ENCODE measurements around the gene PIEZO2.

Gene PIEZO2

DNA sequence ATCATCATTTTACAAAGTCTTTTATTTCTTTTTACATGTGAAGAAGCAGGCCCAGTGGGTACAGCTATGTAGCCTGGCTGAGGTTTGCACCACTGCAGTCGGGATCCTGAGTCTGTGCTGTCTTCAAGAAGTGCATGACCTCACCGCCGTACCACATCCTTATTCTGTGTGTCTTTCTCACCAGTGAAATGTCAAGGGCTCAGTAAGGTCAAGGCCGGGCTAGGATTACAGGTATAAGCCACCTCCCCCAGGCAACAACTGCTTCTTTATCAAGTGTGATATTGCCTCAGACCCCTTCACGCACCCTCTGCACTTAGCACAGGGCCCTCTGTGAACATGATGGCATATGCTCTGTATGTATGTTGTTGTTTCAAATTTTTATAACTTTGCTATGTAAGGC is 76.7 kb downstream of the PIEZO2 start (continued):
- TF ChIP-seq, protein P1, sequence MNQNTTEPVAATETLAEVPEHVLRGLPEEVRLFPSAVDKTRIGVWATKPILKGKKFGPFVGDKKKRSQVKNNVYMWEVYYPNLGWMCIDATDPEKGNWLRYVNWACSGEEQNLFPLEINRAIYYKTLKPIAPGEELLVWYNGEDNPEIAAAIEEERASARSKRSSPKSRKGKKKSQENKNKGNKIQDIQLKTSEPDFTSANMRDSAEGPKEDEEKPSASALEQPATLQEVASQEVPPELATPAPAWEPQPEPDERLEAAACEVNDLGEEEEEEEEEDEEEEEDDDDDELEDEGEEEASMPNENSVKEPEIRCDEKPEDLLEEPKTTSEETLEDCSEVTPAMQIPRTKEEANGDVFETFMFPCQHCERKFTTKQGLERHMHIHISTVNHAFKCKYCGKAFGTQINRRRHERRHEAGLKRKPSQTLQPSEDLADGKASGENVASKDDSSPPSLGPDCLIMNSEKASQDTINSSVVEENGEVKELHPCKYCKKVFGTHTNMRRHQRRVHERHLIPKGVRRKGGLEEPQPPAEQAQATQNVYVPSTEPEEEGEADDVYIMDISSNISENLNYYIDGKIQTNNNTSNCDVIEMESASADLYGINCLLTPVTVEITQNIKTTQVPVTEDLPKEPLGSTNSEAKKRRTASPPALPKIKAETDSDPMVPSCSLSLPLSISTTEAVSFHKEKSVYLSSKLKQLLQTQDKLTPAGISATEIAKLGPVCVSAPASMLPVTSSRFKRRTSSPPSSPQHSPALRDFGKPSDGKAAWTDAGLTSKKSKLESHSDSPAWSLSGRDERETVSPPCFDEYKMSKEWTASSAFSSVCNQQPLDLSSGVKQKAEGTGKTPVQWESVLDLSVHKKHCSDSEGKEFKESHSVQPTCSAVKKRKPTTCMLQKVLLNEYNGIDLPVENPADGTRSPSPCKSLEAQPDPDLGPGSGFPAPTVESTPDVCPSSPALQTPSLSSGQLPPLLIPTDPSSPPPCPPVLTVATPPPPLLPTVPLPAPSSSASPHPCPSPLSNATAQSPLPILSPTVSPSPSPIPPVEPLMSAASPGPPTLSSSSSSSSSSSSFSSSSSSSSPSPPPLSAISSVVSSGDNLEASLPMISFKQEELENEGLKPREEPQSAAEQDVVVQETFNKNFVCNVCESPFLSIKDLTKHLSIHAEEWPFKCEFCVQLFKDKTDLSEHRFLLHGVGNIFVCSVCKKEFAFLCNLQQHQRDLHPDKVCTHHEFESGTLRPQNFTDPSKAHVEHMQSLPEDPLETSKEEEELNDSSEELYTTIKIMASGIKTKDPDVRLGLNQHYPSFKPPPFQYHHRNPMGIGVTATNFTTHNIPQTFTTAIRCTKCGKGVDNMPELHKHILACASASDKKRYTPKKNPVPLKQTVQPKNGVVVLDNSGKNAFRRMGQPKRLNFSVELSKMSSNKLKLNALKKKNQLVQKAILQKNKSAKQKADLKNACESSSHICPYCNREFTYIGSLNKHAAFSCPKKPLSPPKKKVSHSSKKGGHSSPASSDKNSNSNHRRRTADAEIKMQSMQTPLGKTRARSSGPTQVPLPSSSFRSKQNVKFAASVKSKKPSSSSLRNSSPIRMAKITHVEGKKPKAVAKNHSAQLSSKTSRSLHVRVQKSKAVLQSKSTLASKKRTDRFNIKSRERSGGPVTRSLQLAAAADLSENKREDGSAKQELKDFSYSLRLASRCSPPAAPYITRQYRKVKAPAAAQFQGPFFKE (tag by site-specific recombination; IDR thresholded peaks at IDR 0.05; ENCODE audit: borderline replicate concordance) = no peak
- TF ChIP-seq, protein P2, sequence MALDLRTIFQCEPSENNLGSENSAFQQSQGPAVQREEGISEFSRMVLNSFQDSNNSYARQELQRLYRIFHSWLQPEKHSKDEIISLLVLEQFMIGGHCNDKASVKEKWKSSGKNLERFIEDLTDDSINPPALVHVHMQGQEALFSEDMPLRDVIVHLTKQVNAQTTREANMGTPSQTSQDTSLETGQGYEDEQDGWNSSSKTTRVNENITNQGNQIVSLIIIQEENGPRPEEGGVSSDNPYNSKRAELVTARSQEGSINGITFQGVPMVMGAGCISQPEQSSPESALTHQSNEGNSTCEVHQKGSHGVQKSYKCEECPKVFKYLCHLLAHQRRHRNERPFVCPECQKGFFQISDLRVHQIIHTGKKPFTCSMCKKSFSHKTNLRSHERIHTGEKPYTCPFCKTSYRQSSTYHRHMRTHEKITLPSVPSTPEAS (tag by site-specific recombination; IDR thresholded peaks at IDR 0.05) = no peak
- no peak for TF ChIP-seq ZNF623 (tag by site-specific recombination; IDR thresholded peaks at IDR 0.05)
- TF ChIP-seq ZNF658 (tag by site-specific recombination; IDR thresholded peaks at IDR 0.05) = no peak

DNA sequence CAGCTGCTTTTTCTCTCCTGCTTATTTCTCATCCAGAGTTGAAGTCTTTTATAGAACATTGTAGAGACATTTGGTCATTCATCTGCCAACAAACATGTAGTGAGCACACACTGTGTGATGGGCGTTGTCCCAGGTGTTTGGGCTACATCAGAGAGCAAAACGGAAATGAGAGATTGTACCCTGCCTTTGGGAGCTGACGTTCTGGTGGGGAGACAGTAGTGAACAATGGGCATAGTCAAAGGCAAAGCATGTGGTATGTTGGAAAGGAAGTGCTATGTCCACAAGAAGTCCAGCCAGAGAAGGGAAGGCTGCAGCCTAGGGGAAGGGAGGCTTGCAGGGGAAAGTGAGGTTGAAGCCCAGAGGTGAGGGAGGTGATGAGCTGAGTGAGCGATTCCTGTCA is 78.1 kb downstream of the PIEZO2 start:
- peaks cover 12% of the 10 kb centered on the region for H3K4me1 ChIP-seq (ENCODE audit: control insufficient read depth, insufficient read depth, low read length)
- H3K36me3 ChIP-seq (ENCODE audit: control insufficient read depth in 2 of 2, insufficient read depth in 1 of 2, low read length in 2 of 2) = no peaks in the 10 kb centered on the region
- TF ChIP-seq, protein P3, sequence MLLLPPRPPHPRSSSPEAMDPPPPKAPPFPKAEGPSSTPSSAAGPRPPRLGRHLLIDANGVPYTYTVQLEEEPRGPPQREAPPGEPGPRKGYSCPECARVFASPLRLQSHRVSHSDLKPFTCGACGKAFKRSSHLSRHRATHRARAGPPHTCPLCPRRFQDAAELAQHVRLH (tag by site-specific recombination; IDR thresholded peaks at IDR 0.05) = no peak
- TF ChIP-seq, protein P4, sequence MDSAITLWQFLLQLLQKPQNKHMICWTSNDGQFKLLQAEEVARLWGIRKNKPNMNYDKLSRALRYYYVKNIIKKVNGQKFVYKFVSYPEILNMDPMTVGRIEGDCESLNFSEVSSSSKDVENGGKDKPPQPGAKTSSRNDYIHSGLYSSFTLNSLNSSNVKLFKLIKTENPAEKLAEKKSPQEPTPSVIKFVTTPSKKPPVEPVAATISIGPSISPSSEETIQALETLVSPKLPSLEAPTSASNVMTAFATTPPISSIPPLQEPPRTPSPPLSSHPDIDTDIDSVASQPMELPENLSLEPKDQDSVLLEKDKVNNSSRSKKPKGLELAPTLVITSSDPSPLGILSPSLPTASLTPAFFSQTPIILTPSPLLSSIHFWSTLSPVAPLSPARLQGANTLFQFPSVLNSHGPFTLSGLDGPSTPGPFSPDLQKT (IDR thresholded peaks at IDR 0.05; ENCODE audit: borderline replicate concordance, low read depth, low read length) = no peak
- no peak for TF ChIP-seq ZBTB20 (tag by site-specific recombination; IDR thresholded peaks at IDR 0.05)
- no peak for TF ChIP-seq ZNF10 (tag by site-specific recombination; IDR thresholded peaks at IDR 0.05)
- TF ChIP-seq ZNF266 (tag by site-specific recombination; IDR thresholded peaks at IDR 0.05; ENCODE audit: low read depth) = no peak
- TF ChIP-seq ZNF184 (tag by site-specific recombination; IDR thresholded peaks at IDR 0.05) = no peak
- TF ChIP-seq ZNF394 (tag by site-specific recombination; IDR thresholded peaks at IDR 0.05; ENCODE audit: borderline replicate concordance) = no peak
- no peak for TF ChIP-seq ZNF366 (tag by site-specific recombination; conservative IDR thresholded peaks at IDR 0.05)
- TF ChIP-seq ZNF114 (tag by site-specific recombination; IDR thresholded peaks at IDR 0.05) = no peak
- TF ChIP-seq, protein P5, sequence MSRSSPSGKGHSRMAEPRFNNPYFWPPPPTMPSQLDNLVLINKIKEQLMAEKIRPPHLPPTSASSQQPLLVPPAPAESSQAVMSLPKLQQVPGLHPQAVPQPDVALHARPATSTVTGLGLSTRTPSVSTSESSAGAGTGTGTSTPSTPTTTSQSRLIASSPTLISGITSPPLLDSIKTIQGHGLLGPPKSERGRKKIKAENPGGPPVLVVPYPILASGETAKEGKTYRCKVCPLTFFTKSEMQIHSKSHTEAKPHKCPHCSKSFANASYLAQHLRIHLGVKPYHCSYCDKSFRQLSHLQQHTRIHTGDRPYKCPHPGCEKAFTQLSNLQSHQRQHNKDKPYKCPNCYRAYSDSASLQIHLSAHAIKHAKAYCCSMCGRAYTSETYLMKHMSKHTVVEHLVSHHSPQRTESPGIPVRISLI (tag by site-specific recombination; IDR thresholded peaks at IDR 0.05) = no peak
- TF ChIP-seq, protein P2 (tag by site-specific recombination; IDR thresholded peaks at IDR 0.05) = no peak
- TF ChIP-seq ZNF175 (tag by site-specific recombination; IDR thresholded peaks at IDR 0.05) = no peak
- no peak for TF ChIP-seq SETDB1 (IDR thresholded peaks at IDR 0.05; ENCODE audit: insufficient read length, low read length)
- no peak for TF ChIP-seq ZNF777 (tag by site-specific recombination; IDR thresholded peaks at IDR 0.05; ENCODE audit: borderline replicate concordance)
- no peak for TF ChIP-seq KLF1 (tag by site-specific recombination; IDR thresholded peaks at IDR 0.05)
- TF ChIP-seq ZNF658 (tag by site-specific recombination; IDR thresholded peaks at IDR 0.05) = no peak
- TF ChIP-seq ZNF169 (tag by site-specific recombination; IDR thresholded peaks at IDR 0.05) = no peak
- TF ChIP-seq, protein P6, sequence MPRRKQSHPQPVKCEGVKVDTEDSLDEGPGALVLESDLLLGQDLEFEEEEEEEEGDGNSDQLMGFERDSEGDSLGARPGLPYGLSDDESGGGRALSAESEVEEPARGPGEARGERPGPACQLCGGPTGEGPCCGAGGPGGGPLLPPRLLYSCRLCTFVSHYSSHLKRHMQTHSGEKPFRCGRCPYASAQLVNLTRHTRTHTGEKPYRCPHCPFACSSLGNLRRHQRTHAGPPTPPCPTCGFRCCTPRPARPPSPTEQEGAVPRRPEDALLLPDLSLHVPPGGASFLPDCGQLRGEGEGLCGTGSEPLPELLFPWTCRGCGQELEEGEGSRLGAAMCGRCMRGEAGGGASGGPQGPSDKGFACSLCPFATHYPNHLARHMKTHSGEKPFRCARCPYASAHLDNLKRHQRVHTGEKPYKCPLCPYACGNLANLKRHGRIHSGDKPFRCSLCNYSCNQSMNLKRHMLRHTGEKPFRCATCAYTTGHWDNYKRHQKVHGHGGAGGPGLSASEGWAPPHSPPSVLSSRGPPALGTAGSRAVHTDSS (tag by site-specific recombination; IDR thresholded peaks at IDR 0.05) = no peak
- no peak overlapping the region for H3K4me3 ChIP-seq (ENCODE audit: low read depth, low read length)
- ChIA-PET POLR2A (no interaction called here), CTCF (interaction anchor here (1.5 kb wide), 1 partner anchor 220 kb away, joined by 3 read pairs; no protein-coding TSS in a partner anchor)
- no peak overlapping the region for H3K27ac ChIP-seq (ENCODE audit: extremely low read depth, low read depth, low read length)
- no peaks in the 10 kb centered on the region for H3K9me3 ChIP-seq (ENCODE audit: control insufficient read depth, insufficient read depth, low read depth, low read length)
